Esophagus squamous epithelium (tissue), 5 donors: ENCODE results near the gene SETD4. TPM values are rescaled to one million over a fixed set of nuclear protein-coding genes. Genes with fewer than 3 reads are reported as not detected.

ENCODE experiments used
- DNase-seq: peaks from one replicate; lab custom pipeline; 2025; lab: John Stamatoyannopoulos, UW
- H3K27ac ChIP-seq, 4 donors: fragments of 200-600 bp; sonication (generic); one replicate each; pipeline ENCODE4 v1.5.1; 2016 to 2019; ENCODE audit warnings: mild to moderate bottlenecking in 1 of 4
- H3K27me3 ChIP-seq, 4 donors: fragments of 200-600 bp; sonication (generic); 1 replicate in 3 of 4; 2 replicates in 1 of 4; pipeline versions ENCODE4 v1.5.1 to v1.6.0; 2017 to 2021; ENCODE audit warnings: antibody characterized with exemption in 1 of 4
- H3K36me3 ChIP-seq, 3 donors: fragments of 200-600 bp; sonication (generic); one replicate each; pipeline ENCODE4 v1.5.1; 2016 to 2019
- H3K4me1 ChIP-seq, 3 donors: fragments of 200-600 bp; sonication (generic); one replicate each; pipeline ENCODE4 v1.5.1; 2017 to 2019
- H3K4me3 ChIP-seq, 4 donors: fragments of 200-600 bp; sonication (generic); 1 replicate in 3 of 4; 2 replicates in 1 of 4; pipeline ENCODE4 v1.5.1; 2016 to 2019; ENCODE audit warnings: mild to moderate bottlenecking in 2 of 4, moderate library complexity in 1 of 4
- H3K9me3 ChIP-seq, 3 donors: fragments of 200-600 bp; sonication (generic); one replicate each; pipeline ENCODE4 v1.5.1; 2016 to 2019
- POLR2A ChIP-seq, 4 donors: fragments of 450-650 bp; IDR thresholded peaks; one replicate each; pipeline ENCODE4 v1.6.1; 2017; ENCODE audit warnings: antibody characterized with exemption in 4 of 4, mild to moderate bottlenecking in 4 of 4, moderate library complexity in 3 of 4
- WGBS, 2 donors: methylation state at CpG; one replicate each; pipeline ENCODE4 v1.1.5; 2018; 5-methylcytosine and 5-hydroxymethylcytosine counted together
- intact Hi-C: fragments of 100-400 bp; cut with DNase I; formaldehyde crosslinking; loops from one replicate; pipeline ENCODE4 v1.15.0; 2022
- total RNA-seq, 4 donors: library from RNA; depleted of rRNA; stranded (reverse); fragments of >200 nt; gene quantifications; one replicate each; pipeline ENCODE4 v1.1.0, GENCODE V29; 2016
- TF ChIP-seq, protein P1 (sequence below), 6 experiments: fragments of 450-650 bp in 4 of 6; fragments of 200-600 bp in 2 of 6; sonication (generic) in 2 of 6; IDR thresholded peaks; one replicate each; pipeline ENCODE4 v1.5.1; 2016 to 2019; ENCODE audit warnings: antibody characterized with exemption in 6 of 6, mild to moderate bottlenecking in 4 of 6, moderate library complexity in 4 of 6
- donor health status: DM: yes; HTN: yes; CAD: no.

SETD4 gene
- total RNA-seq, 4 donors from 2014 or later, result 9.9 to 30.1 (median 14.6) TPM

DNA sequence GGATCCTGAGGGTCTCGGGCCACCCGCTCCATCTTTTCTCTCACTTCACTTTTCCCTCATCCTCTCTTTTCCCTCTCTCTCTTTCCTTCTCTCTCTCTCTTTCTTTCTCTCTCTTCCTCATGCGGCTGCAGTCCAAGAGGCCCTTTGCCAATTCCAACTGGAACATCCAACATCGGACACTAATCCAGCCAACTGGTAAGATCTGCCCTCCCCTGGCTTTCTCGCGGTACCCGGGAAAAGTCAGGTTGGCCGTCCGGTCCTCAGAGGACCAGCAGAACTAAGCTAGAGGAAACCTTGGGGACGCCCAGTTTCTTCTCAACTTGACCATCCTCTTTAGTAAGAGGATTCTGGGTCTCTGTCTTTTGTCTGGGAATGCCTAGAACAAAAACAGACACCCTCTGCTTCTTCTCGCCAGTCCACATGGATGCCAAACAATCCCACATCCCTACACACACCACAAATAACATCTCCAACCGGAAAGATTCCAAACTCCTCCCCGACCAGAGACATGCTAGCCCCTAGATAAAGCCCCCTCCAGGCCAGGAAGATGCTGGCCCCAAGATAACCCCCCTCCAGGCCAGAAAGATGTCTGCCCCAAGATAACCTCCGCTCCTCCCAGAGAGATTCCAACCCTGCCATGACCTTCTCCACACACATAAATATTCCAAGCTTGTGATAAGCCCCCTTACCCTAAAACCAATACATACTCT, 3.2 kb upstream of the SETD4 start:
- H3K4me3 ChIP-seq, result no peak overlapping the region
- DNase-seq, result no peak
- H3K9me3 ChIP-seq, result no peaks in the 10 kb centered on the region
- H3K27ac ChIP-seq, result no peak overlapping the region
- H3K36me3 ChIP-seq, result peaks cover 0 to 3% (median 0%) of the 10 kb centered on the region in 3 donors
- WGBS, 2 donors, result 87% methylated on average over 13 to 14 of the region's 14 CpGs
- no peak for TF ChIP-seq POLR2A (IDR thresholded peaks at IDR 0.05)
- TF ChIP-seq, protein P1, sequence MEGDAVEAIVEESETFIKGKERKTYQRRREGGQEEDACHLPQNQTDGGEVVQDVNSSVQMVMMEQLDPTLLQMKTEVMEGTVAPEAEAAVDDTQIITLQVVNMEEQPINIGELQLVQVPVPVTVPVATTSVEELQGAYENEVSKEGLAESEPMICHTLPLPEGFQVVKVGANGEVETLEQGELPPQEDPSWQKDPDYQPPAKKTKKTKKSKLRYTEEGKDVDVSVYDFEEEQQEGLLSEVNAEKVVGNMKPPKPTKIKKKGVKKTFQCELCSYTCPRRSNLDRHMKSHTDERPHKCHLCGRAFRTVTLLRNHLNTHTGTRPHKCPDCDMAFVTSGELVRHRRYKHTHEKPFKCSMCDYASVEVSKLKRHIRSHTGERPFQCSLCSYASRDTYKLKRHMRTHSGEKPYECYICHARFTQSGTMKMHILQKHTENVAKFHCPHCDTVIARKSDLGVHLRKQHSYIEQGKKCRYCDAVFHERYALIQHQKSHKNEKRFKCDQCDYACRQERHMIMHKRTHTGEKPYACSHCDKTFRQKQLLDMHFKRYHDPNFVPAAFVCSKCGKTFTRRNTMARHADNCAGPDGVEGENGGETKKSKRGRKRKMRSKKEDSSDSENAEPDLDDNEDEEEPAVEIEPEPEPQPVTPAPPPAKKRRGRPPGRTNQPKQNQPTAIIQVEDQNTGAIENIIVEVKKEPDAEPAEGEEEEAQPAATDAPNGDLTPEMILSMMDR (IDR thresholded peaks at IDR 0.05), result no peak
- no peaks in the 10 kb centered on the region for H3K27me3 ChIP-seq
- intact Hi-C loops, result no loop called here
- H3K4me1 ChIP-seq, result peaks cover 10 to 25% (median 12%) of the 10 kb centered on the region in 3 donors

- 100% methylated on average over 2 of the region's 2 CpGs for WGBS, 2 donors
- TF ChIP-seq, protein P1 (IDR thresholded peaks at IDR 0.05), result no peak
- TF ChIP-seq POLR2A (IDR thresholded peaks at IDR 0.05), result no peak
- no peaks in the 10 kb centered on the region for H3K27me3 ChIP-seq
- DNase-seq, result no peak
- no peaks in the 10 kb centered on the region for H3K9me3 ChIP-seq
- H3K4me3 ChIP-seq, result no peak overlapping the region
- intact Hi-C loops, result no loop called here
- H3K4me1 ChIP-seq, result peaks cover 10 to 43% (median 16%) of the 10 kb centered on the region in 3 donors
- peak overlapping the region in 1 of 4 donors; percentile 94 for H3K27ac ChIP-seq
- H3K36me3 ChIP-seq, result peaks cover 4 to 24% (median 7%) of the 10 kb centered on the region in 3 donors
These were observed 1.1 kb upstream of the SETD4 start for GRCh38 chr21:36061445-36061844.

DNA sequence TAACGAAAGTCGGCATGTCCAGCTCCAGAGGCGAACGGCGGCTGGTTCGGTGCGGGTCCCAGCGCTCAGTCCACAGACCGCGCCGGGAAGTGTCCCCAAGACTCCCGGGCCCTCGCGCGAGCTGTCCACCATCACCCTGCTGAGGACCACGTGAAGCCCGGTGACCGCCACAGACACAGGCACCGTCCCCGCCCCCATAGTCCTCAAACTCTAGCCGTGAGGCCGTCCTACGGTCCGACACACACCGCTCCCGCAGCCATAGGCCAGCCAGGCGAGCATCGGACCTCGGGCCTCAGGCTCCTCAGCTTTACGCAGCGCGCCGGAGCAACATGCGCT, 535 bp downstream of the SETD4 start:
- TF ChIP-seq, protein P1 (IDR thresholded peaks at IDR 0.05), result no peak
- no peak for TF ChIP-seq POLR2A (IDR thresholded peaks at IDR 0.05)
- peak overlapping the region; percentile 93 to 97 (median 94) for H3K27ac ChIP-seq
- H3K4me3 ChIP-seq, result peak overlapping the region; percentile 62 to 98 (median 80)
- peak; percentile 27 for DNase-seq
- WGBS, 2 donors, result 0 to 1% methylated on average over 9 to 17 of the region's 34 CpGs
- no peaks in the 10 kb centered on the region for H3K27me3 ChIP-seq
- intact Hi-C loops, result loop anchor here (10.0 kb wide), 1 partner anchor 55 kb away; no protein-coding TSS in a partner anchor
- peaks cover 10 to 37% (median 12%) of the 10 kb centered on the region in 3 donors for H3K4me1 ChIP-seq
- no peaks in the 10 kb centered on the region for H3K9me3 ChIP-seq
- peaks cover 14 to 41% (median 15%) of the 10 kb centered on the region in 3 donors for H3K36me3 ChIP-seq

GRCh38 chr21:36055551-36055950, 4.8 kb downstream of the SETD4 start:
- no peak for TF ChIP-seq POLR2A (IDR thresholded peaks at IDR 0.05)
- TF ChIP-seq, protein P1 (IDR thresholded peaks at IDR 0.05), result no peak
- Histone ChIP-seq H3K4me1 (peaks cover 16 to 56% (median 27%) of the 10 kb centered on the region in 3 donors), H3K4me3 (no peak overlapping the region), H3K36me3 (peaks cover 21 to 82% (median 30%) of the 10 kb centered on the region in 3 donors), H3K27me3 (no peaks in the 10 kb centered on the region), H3K9me3 (no peaks in the 10 kb centered on the region), H3K27ac (no peak overlapping the region)
- 95 to 100% methylated on average over 3 of the region's 3 CpGs for WGBS, 2 donors
- no peak for DNase-seq
- intact Hi-C loops, result loop anchor here (10.0 kb wide), 1 partner anchor 59 kb away; no protein-coding TSS in a partner anchor

DNA sequence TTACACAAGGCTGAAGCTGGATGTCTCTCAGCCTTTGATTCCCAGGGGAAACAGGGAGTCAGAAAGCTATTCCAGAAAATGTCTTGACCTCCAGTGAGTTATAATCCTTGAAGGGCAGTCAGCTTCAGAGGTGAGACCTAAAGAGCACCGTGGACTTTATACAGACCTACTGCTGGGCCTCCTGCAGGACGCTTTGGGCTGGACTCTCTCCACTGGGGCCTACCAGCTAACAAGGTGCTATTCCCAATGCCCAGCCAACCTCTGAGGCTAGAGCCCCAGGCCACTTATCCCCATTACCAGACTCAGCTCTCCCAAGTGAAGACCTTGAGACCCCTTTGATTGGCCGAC, 6.6 kb downstream of the SETD4 start:
- Histone ChIP-seq H3K4me1 (peaks cover 7 to 45% (median 18%) of the 10 kb centered on the region in 3 donors), H3K9me3 (no peaks in the 10 kb centered on the region), H3K27ac (peak overlapping the region; percentile 62 to 80 (median 76)), H3K27me3 (no peaks in the 10 kb centered on the region), H3K4me3 (no peak overlapping the region), H3K36me3 (peaks cover 21 to 99% (median 30%) of the 10 kb centered on the region in 3 donors)
- TF ChIP-seq POLR2A (IDR thresholded peaks at IDR 0.05), result no peak
- TF ChIP-seq, protein P1 (IDR thresholded peaks at IDR 0.05), result no peak
- WGBS, 2 donors, result 75 to 84% methylated on average over 2 to 3 of the region's 3 CpGs
- DNase-seq, result no peak
- intact Hi-C loops, result loop anchor here (10.0 kb wide), 1 partner anchor 61 kb away; no protein-coding TSS in a partner anchor
